NCI-H146 treated with DMSO at 0.1 percent for 48 hours (cell line): ENCODE data around the gene JAGN1.
"Not testable (repeated sequence)": the region's sequence is repeated elsewhere in the genome, so short reads cannot be mapped to it uniquely, and the experiment has no call there.

Experiments
- DNase-seq: peaks from one replicate; lab custom pipeline; 2025; ENCODE audit not compliant: unreplicated experiment; lab: John Stamatoyannopoulos, UW

The JAGN1 gene

GRCh38 chr3:9916734-9917680, 26.6 kb downstream of the JAGN1 start, which contains the start of gene IL17RC:
TSS of gene IL17RC (plus strand) at chr3:9917098. CDS start at chr3:9917316, 218 bp downstream.
- DNase-seq, result peak; percentile 63

GRCh38 chr3:9917820-9918219, 27.4 kb downstream of the JAGN1 start:
- no peak for DNase-seq

GRCh38 chr3:9918261-9919038, 28.0 kb downstream of the JAGN1 start:
- no peak for DNase-seq

- no peak for DNase-seq
These were observed 37.7 kb downstream of the JAGN1 start for GRCh38 chr3:9928158-9928557.

- no peak for DNase-seq
These were observed 40.5 kb downstream of the JAGN1 start for GRCh38 chr3:9930804-9931418.

- no peak for DNase-seq
These were observed 42.1 kb downstream of the JAGN1 start for GRCh38 chr3:9932535-9932842.

- DNase-seq, result peak; percentile 24
These were observed 42.6 kb downstream of the JAGN1 start for GRCh38 chr3:9932843-9933560.

GRCh38 chr3:9933561-9934234, 43.3 kb downstream of the JAGN1 start, which contains the start of gene CRELD1:
TSS of gene CRELD1 (plus strand) at chr3:9933834. CDS start at chr3:9934439, 605 bp downstream.
- peak; percentile 72 for DNase-seq

- DNase-seq, result no peak
These were observed 43.8 kb downstream of the JAGN1 start for GRCh38 chr3:9934235-9934621.

- no peak for DNase-seq
These were observed 44.6 kb downstream of the JAGN1 start for GRCh38 chr3:9934993-9935392.

GRCh38 chr3:9935966-9936510, 45.6 kb downstream of the JAGN1 start:
- no peak for DNase-seq

- no peak for DNase-seq
These were observed 47.3 kb downstream of the JAGN1 start for GRCh38 chr3:9937486-9938238.

- DNase-seq, result no peak
These were observed 48.6 kb downstream of the JAGN1 start for GRCh38 chr3:9938966-9939365.

GRCh38 chr3:9939906-9940305, 49.5 kb downstream of the JAGN1 start:
- DNase-seq, result not testable (repeated sequence)

GRCh38 chr3:9940746-9941145, 50.3 kb downstream of the JAGN1 start:
- DNase-seq, result no peak

GRCh38 chr3:9942164-9942563, 51.8 kb downstream of the JAGN1 start:
- no peak for DNase-seq

- no peak for DNase-seq
These were observed 52.7 kb downstream of the JAGN1 start for GRCh38 chr3:9942934-9943690.
